ENCODE measurements around the gene SPTBN1.

- TF ChIP-seq, protein P1, sequence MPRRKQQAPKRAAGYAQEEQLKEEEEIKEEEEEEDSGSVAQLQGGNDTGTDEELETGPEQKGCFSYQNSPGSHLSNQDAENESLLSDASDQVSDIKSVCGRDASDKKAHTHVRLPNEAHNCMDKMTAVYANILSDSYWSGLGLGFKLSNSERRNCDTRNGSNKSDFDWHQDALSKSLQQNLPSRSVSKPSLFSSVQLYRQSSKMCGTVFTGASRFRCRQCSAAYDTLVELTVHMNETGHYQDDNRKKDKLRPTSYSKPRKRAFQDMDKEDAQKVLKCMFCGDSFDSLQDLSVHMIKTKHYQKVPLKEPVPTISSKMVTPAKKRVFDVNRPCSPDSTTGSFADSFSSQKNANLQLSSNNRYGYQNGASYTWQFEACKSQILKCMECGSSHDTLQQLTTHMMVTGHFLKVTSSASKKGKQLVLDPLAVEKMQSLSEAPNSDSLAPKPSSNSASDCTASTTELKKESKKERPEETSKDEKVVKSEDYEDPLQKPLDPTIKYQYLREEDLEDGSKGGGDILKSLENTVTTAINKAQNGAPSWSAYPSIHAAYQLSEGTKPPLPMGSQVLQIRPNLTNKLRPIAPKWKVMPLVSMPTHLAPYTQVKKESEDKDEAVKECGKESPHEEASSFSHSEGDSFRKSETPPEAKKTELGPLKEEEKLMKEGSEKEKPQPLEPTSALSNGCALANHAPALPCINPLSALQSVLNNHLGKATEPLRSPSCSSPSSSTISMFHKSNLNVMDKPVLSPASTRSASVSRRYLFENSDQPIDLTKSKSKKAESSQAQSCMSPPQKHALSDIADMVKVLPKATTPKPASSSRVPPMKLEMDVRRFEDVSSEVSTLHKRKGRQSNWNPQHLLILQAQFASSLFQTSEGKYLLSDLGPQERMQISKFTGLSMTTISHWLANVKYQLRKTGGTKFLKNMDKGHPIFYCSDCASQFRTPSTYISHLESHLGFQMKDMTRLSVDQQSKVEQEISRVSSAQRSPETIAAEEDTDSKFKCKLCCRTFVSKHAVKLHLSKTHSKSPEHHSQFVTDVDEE (CRISPR knock-in tag; IDR thresholded peaks at IDR 0.05) = no peak
- no peak for TF ChIP-seq CSDC2 (CRISPR knock-in tag; IDR thresholded peaks at IDR 0.05)
Measured at GRCh38 chr2:54420524-54421172, 35.5 kb upstream of the SPTBN1 start.
